Activated CD4-positive, alpha-beta T cell treated with anti-CD3 and anti-CD28 coated beads, Interleukin-2, amount 10 ng/mL, durations not matched to agents 24 days and 14 days (primary cell): ENCODE measurements around the gene TMEM125. TPM values are rescaled to one million over a fixed set of nuclear protein-coding genes. Genes with fewer than 3 reads are reported as not detected.

Experiments
- DNase-seq: peaks from one replicate; pipeline ENCODE4 v3.0.0; 2022
- H3K27ac Mint-ChIP-seq: one replicate; pipeline ENCODE4 v1.8.0; 2022; ENCODE audit warnings: mild to moderate bottlenecking, mixed read lengths
- H3K27me3 Mint-ChIP-seq: one replicate; pipeline ENCODE4 v1.8.0; 2022; ENCODE audit warnings: mixed read lengths
- H3K36me3 Mint-ChIP-seq: one replicate; pipeline ENCODE4 v1.8.0; 2022; ENCODE audit warnings: low read depth, mild to moderate bottlenecking, mixed read lengths
- H3K4me1 Mint-ChIP-seq: one replicate; pipeline ENCODE4 v1.8.0; 2021; ENCODE audit warnings: mixed read lengths
- H3K4me3 Mint-ChIP-seq: one replicate; pipeline ENCODE4 v1.8.0; 2022; ENCODE audit warnings: mild to moderate bottlenecking, moderate library complexity, mixed read lengths
- H3K9me3 Mint-ChIP-seq: one replicate; pipeline ENCODE4 v1.8.0; 2021; ENCODE audit warnings: mixed read lengths
- intact Hi-C: fragments of 100-400 bp; cut with micrococcal nuclease; formaldehyde crosslinking; loops from one replicate; pipeline ENCODE4 v1.15.1; 2023
- total RNA-seq: library from RNA; stranded (reverse); gene quantifications from 2 replicates; pipeline ENCODE4 v1.2.3, GENCODE V29; 2022

Gene TMEM125
- total RNA-seq, 1 donor from 2014 or later, result not detected

DNA sequence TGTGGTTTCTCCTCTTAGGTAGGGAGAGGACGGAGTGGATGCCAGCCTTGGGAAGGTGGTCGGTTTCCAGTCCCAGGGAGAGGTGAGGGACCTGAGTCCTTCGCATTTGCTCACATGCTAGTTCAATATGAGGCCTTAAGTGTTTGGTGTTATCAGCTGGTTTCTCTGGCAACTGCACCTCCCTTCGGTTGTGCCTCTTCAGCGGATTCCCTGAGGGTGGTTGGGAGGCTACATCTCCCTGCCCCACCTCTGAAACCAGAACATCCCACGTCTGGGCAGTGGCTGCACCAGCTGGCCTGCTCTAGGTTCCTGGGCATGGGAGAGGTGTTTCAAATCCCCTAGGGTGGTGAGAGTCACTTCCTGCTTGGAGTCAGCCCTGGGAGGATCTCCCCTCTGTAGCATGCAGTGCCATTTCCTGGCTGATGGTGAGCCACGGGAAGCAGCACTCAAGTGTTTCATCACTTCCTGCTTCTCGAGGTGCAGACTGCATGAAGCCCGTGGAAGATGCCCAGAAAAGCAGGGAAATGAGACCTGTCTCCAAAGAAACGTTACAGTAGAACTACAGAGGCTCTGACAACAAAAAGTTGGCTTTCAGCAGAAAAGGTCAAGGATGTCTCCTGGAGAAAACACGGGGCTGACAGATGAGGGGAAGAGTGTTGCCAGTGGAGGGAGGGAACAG, 4.5 kb downstream of the TMEM125 start:
- Mint-ChIP-seq H3K36me3 (peaks cover 6% of the 10 kb centered on the region), H3K4me1 (peaks cover 20% of the 10 kb centered on the region), H3K9me3 (peaks cover 13% of the 10 kb centered on the region), H3K4me3 (peak overlapping the region; percentile 69), H3K27ac (peak overlapping the region; percentile 98), H3K27me3 (peaks cover 6% of the 10 kb centered on the region)
- intact Hi-C loops, result no loop called here
- DNase-seq, result peak; percentile 84

DNA sequence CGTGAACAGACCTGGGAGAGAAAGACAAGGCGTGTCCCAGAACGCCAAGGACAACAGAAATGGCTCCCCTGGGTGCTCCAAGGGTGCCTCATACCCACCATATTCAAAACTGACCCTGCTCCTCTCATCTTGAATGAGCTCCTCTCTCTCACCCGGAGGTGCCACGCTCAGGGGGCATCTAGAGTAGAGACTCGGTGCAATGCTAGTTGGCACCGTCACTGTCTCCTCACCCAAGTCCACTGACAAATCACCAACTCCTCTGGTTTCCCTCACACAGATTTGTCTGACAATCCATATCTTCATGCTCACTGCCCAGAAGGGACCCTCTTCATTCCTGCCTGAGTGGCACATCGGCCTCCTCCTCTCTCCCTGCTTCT, 5.0 kb downstream of the TMEM125 start:
- peaks cover 20% of the 10 kb centered on the region for H3K4me1 Mint-ChIP-seq
- peaks cover 6% of the 10 kb centered on the region for H3K36me3 Mint-ChIP-seq
- intact Hi-C loops, result no loop called here
- peak overlapping the region; percentile 69 for H3K4me3 Mint-ChIP-seq
- H3K27ac Mint-ChIP-seq, result peak overlapping the region; percentile 98
- DNase-seq, result no peak
- H3K9me3 Mint-ChIP-seq, result peaks cover 13% of the 10 kb centered on the region
- peaks cover 6% of the 10 kb centered on the region for H3K27me3 Mint-ChIP-seq

DNA sequence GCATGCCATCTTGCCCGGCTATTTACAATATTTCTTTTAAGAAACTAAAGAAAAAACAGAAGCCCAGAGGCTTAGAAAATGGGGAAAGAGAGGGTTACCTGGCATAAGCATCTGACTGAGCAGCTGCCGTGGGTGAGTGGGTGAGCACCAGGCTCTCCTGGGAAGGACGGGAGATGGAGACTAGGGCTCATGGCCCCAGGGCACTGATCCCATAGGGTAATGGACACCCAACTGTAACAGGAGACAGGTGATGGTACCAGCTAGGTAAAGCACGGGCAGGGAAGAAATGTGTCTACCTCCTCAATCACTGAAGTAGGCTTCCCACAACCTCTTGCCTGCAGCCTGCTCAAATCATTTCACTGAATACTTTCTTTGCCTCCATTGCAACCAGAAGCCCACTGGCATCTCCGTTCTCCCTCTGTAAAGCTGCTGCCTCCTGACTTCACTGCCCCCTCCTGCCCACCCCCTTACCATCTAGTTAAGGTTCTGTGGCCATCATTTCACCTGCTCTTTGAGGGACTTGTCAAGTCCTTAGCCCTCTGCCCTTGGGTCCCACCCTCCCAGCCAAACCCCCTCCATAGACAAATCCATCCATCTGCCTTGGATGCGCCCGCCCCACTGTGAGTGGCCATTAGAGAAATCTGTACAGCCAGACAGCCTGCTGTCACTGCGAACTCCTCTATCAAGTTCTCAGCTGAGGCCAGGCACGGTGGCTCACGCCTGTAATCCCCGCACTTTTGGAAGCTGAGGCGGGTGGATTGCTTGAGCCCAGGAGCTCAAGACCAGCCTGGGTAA, 6.2 kb downstream of the TMEM125 start:
- H3K27ac Mint-ChIP-seq, result peak overlapping the region; percentile 38
- H3K27me3 Mint-ChIP-seq, result peaks cover 4% of the 10 kb centered on the region
- intact Hi-C loops, result no loop called here
- no peak for DNase-seq
- peaks cover 6% of the 10 kb centered on the region for H3K36me3 Mint-ChIP-seq
- no peak overlapping the region for H3K4me3 Mint-ChIP-seq
- H3K4me1 Mint-ChIP-seq, result peaks cover 15% of the 10 kb centered on the region
- H3K9me3 Mint-ChIP-seq, result peaks cover 13% of the 10 kb centered on the region

DNA sequence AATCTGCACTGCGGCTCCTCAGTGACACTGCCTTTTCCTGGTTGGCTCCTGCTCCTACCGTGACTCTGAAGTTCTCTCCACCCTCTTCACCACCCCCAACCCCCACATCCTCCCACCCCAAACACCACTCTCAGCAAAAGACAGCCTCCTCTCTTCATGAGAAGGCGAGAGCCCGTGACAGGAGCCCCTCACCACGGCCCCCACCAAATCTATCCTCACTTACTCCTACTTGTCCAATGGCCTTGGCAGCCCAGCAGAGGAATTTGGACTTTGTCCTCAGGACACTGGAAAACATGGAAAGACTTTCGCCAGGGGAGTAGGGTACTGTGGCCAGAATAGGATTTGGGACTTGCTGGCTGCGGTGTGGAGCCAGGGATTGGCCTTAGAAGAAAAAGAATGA, 6.9 kb downstream of the TMEM125 start:
- intact Hi-C loops, result no loop called here
- peaks cover 13% of the 10 kb centered on the region for H3K4me1 Mint-ChIP-seq
- peak overlapping the region; percentile 38 for H3K27ac Mint-ChIP-seq

DNA sequence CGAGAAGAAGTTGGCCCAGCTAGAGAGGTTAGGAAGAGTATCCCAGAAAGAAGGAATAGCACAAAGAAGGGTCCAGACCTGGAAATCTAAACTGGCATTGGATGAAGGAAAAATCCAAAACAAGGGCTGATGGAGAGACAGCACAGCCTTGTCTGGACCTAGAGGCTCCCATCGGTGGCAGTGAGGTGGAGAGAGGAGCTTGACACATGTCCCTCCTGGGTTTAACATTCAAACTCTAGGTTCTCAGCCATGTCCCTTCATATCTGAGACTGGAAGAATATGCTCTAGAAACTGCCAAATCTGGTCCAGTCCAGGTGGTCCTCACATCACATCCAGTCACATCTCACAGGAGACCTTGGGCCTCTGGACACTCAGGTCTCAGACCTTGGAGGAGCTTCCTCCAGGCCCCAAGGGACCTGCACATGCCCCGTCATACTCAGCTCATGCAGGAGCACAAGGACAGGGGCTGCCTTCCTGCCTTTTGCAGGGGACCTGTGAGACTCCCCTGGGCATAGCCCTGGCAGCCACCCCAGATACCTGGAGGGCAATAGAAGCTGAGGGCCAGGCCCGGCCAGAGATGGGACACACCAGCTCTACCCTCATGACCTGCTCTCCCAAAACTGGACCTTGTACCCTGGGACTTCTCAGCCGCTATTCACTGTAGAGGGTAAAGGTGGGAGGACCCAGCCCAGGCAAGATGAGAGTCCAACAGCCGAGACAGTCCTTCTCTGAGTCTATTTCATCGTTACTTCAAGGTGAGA, 7.5 kb downstream of the TMEM125 start:
- peaks cover 13% of the 10 kb centered on the region for H3K4me1 Mint-ChIP-seq
- H3K27me3 Mint-ChIP-seq, result peaks cover 5% of the 10 kb centered on the region
- peaks cover 6% of the 10 kb centered on the region for H3K36me3 Mint-ChIP-seq
- DNase-seq, result no peak
- no peak overlapping the region for H3K4me3 Mint-ChIP-seq
- no peak overlapping the region for H3K27ac Mint-ChIP-seq
- H3K9me3 Mint-ChIP-seq, result peaks cover 13% of the 10 kb centered on the region
- intact Hi-C loops, result no loop called here

More for the DNA sequence above, 6.9 kb downstream of the TMEM125 start:
- Mint-ChIP-seq H3K27me3 (peaks cover 5% of the 10 kb centered on the region), H3K4me3 (no peak overlapping the region), H3K9me3 (peaks cover 13% of the 10 kb centered on the region), H3K36me3 (peaks cover 6% of the 10 kb centered on the region)
- no peak for DNase-seq

DNA sequence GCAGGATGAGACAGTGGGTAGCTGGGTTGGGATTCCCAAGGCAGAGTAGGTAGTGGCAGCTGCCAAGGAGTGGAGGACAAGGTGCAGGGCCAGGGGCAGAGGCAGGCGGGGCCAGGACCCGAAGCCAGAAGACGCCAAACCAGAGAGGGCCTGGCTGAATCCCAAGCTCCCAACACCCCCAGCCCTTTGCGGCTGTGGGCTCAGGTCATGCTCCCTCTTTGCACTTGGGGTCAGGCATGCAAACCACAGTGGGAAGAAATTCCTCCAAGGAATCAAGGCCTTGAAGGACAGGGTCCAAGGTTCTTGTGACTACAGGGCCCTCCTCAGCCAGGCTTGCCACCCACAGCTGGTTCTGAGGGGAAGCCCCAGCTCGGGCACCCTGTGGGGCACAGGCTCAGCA, 9.4 kb downstream of the TMEM125 start:
- peaks cover 11% of the 10 kb centered on the region for H3K9me3 Mint-ChIP-seq
- H3K4me3 Mint-ChIP-seq, result no peak overlapping the region
- H3K4me1 Mint-ChIP-seq, result peaks cover 12% of the 10 kb centered on the region
- intact Hi-C loops, result no loop called here
- H3K36me3 Mint-ChIP-seq, result peaks cover 6% of the 10 kb centered on the region
- DNase-seq, result no peak
- no peak overlapping the region for H3K27ac Mint-ChIP-seq
- H3K27me3 Mint-ChIP-seq, result peaks cover 5% of the 10 kb centered on the region

DNA sequence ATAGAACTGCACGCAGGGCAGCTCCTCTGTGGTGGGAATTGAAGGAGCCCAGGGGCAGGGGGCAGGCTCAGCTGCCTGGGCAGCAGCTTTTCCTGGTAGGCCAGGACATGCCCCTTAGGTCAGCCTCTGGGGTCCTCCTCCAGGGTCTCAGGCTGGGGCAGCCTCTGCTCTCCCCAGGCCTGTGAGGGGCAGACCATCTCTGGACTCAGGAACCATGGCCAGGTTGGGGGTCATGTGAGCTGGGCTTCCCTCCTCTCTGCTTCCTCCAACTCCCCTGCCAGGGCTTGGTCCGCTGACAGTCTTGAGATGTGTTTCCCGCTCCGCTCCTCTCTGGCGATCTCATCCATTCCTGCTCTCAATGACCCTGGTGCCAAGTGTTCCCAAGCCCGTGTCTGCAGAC, 9.9 kb downstream of the TMEM125 start:
- peaks cover 3% of the 10 kb centered on the region for H3K36me3 Mint-ChIP-seq
- no peak for DNase-seq
- peaks cover 6% of the 10 kb centered on the region for H3K9me3 Mint-ChIP-seq
- H3K27ac Mint-ChIP-seq, result no peak overlapping the region
- H3K27me3 Mint-ChIP-seq, result peaks cover 5% of the 10 kb centered on the region
- H3K4me1 Mint-ChIP-seq, result peaks cover 7% of the 10 kb centered on the region
- intact Hi-C loops, result no loop called here
- H3K4me3 Mint-ChIP-seq, result no peak overlapping the region

DNA sequence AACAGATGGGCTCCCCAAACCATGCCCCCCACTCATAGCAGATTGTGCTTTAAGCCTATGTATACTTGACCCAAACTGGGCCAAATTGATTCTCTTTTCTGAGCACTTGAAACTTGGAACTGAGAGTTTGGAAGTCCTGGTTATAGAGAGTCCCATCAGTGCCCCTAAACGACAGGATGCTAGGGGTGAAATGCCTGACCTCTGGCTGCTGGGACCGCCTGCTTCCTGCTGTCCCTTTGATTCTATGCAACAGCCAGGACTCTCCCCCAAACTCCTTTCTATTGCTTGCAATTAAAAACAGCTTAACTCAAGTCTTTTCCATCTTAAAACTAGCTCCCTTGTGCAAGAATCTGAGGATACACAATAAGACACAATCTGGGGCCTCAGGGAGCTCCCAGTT, 10.9 kb downstream of the TMEM125 start:
- no peak for DNase-seq
- Mint-ChIP-seq H3K36me3 (no peaks in the 10 kb centered on the region), H3K9me3 (no peaks in the 10 kb centered on the region), H3K27ac (no peak overlapping the region), H3K27me3 (peaks cover 5% of the 10 kb centered on the region), H3K4me3 (no peak overlapping the region), H3K4me1 (no peaks in the 10 kb centered on the region)
- intact Hi-C loops, result no loop called here

DNA sequence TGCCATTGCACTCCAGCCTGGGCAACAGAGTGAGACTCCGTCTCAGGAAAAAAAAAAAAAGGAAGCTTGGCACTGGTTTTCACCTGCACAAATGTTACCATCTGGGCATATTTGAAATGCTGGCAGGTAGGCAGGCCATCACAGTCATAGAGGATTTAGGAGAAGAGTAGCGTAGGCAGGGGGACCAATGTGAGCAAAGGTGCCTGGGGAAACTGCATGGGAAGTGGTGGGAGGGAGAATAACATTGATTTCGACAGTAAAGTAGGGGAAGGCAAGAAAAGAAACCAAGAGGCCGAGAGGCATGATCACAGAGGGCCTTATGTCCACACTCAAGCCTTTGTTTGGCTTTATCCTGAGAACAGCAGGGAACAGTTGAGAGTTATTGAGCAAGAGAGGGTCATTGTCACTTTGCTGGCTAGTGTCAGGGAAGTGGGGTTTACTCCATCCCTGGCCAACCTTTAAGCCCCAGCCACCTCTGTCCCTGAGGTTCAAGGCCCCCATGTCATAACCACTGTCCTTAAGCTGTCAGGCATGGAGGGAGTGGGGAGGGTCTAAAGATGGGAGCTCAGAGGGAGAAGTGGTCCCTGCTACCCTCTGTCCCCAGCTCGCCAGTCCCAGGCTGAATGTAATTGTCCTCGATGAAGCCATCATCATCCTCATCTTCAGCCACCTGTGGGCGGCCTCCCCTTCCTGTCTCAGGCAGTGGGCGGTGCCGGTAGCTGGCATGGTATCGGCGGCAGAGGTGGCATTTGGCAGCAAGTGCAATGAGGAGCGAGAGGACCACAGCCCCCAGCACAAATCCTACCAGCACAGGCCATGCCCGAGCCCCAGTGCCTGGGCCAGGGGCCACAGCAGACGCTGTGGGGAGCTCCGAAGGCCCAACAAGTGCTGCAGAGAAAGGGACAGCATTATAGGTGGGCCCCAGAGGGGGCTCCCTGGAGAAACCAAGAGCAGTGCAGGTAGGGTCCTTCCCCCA, 12.7 kb downstream of the TMEM125 start:
- Mint-ChIP-seq H3K36me3 (no peaks in the 10 kb centered on the region), H3K4me3 (no peak overlapping the region)
- intact Hi-C loops, result no loop called here

DNA sequence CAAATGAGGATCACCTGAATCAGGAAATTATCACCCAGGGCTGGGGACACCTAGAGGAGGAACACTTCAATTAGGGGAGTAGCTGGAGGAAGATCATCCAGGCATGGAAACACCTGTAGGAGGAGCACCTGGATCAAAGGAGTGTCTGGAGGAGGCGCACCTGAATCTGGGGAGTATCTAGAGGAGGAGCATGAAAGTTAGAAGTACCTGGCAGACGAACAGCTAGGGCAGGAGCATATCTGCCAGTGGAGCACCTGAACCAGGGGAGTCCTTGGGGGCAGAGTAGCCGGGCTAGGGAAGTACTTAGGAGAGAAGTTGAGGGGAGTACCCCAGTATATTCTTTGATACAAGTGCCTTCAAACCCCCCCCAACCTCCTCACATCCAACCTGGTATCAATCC, 14.3 kb downstream of the TMEM125 start:
- Mint-ChIP-seq H3K27ac (no peak overlapping the region), H3K27me3 (peaks cover 14% of the 10 kb centered on the region), H3K9me3 (no peaks in the 10 kb centered on the region), H3K4me3 (no peak overlapping the region), H3K36me3 (no peaks in the 10 kb centered on the region), H3K4me1 (no peaks in the 10 kb centered on the region)
- DNase-seq, result no peak
- intact Hi-C loops, result no loop called here

More for the DNA sequence above, 12.7 kb downstream of the TMEM125 start:
- no peak overlapping the region for H3K27ac Mint-ChIP-seq
- no peaks in the 10 kb centered on the region for H3K4me1 Mint-ChIP-seq
- peaks cover 7% of the 10 kb centered on the region for H3K27me3 Mint-ChIP-seq
- no peaks in the 10 kb centered on the region for H3K9me3 Mint-ChIP-seq
- DNase-seq, result no peak

DNA sequence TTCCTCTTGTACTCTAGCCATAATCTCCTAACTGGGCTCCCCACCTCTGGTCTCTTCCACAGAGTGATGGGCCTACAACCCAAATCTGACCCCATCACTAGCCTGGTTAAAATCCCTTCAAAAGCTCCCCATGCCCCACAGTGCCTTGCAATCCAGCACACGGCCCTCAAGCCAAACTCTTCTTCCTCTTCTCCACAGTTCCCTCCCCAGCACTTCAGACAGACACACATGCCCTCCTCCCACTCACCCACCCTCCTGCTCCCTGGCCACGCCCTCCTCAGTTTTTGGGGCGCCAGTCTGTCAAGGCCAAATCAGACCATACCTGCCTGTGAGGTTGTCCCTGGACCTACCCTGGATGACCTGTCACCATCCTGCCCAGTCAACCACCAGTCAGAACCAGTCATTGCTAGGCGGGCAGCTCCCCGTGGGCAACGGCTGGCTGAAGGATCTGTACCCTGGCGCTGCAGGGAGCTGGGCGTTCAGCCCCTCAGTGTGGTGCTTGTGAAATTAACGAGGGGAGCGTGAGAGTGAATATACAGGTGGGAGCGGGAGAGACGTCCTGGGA, 14.8 kb downstream of the TMEM125 start:
- intact Hi-C loops, result no loop called here
- Mint-ChIP-seq H3K4me3 (no peak overlapping the region), H3K36me3 (no peaks in the 10 kb centered on the region), H3K4me1 (no peaks in the 10 kb centered on the region), H3K27ac (no peak overlapping the region), H3K27me3 (peaks cover 14% of the 10 kb centered on the region), H3K9me3 (no peaks in the 10 kb centered on the region)
- DNase-seq, result no peak

DNA sequence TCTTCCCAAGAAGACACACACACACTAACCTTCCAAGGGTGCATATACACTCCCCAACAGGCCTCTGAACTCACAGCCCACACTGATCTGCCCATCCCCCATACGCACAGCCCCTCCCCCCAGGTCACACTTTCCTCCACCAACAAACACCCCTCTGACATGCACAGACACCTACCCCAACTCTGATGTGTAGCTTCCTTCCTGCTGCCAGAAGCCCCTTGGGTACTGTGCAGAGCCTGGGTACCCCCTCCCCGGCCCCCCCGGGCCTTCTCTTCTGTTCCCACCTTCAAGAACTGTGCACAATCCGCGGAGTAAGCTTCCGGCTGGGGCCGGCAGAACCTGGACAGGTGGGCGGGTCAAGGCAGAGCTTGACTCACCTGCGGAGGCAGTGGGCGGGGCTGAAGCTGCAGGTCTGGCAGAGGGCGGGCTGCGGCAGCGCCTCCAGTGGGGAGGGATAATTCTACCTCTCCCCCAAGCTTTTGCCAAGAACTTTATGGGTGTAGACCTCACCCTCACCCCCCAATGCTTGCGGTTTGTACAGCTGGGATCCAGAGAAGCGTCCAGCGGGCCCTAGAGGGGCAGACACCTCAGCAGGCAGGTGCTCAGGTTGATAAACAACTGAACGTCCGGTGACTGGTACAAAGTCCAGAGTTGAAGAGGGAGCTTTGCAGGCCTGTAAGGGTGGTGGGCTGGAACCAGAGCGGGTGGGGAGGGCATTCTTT, 15.6 kb downstream of the TMEM125 start, which contains the start of gene C1orf210:
Gene C1orf210 (minus strand): TSS at position 313 of the 722 bp plus-strand sequence. CDS start 2,311 bp downstream, outside the sequence.
- intact Hi-C loops, result no loop called here
- H3K36me3 Mint-ChIP-seq, result no peaks in the 10 kb centered on the region
- H3K4me3 Mint-ChIP-seq, result no peak within 1 kb of the TSS
- H3K9me3 Mint-ChIP-seq, result no peaks in the 10 kb centered on the region
- no peak for DNase-seq
- H3K27ac Mint-ChIP-seq, result no peak within 1 kb of the TSS
- H3K27me3 Mint-ChIP-seq, result peaks cover 14% of the 10 kb centered on the region
- H3K4me1 Mint-ChIP-seq, result no peaks in the 10 kb centered on the region
